HepG2 (cell line): ENCODE results near the gene UNC13D. TPM values are rescaled to one million over a fixed set of nuclear protein-coding genes. Genes with fewer than 3 reads are reported as not detected.

Experiments
- FOXP1 ChIP-seq, 2 experiments: fragments of 450-650 bp in 1 of 2; IDR thresholded peaks; 2 replicates each; pipeline ENCODE4 v1.6.1; 2017 to 2018; ENCODE audit warnings: antibody characterized with exemption in 1 of 2
- GPN1 ChIP-seq: sonication (generic); formaldehyde crosslinking; IDR thresholded peaks from 2 replicates; pipeline ENCODE4 v1.5.1; 2020; ENCODE audit warnings: missing genetic modification reagents, borderline replicate concordance
- PRDM4 ChIP-seq: sonication (generic); formaldehyde crosslinking; IDR thresholded peaks from 2 replicates; pipeline ENCODE4 v1.9.0; 2021; ENCODE audit warnings: missing genetic modification reagents, borderline replicate concordance
- ZBTB7B ChIP-seq: sonication (generic); formaldehyde crosslinking; IDR thresholded peaks from 2 replicates; pipeline ENCODE4 v1.4.0; 2020; ENCODE audit warnings: missing genetic modification reagents
- ZNF276 ChIP-seq: sonication (generic); formaldehyde crosslinking; IDR thresholded peaks from 2 replicates; pipeline ENCODE4 v1.4.0; 2020; ENCODE audit warnings: mild to moderate bottlenecking, low read depth, missing genetic modification reagents
- ZNF407 ChIP-seq: sonication (generic); formaldehyde crosslinking; IDR thresholded peaks from one replicate; pipeline ENCODE4 v1.5.1; 2020; ENCODE audit warnings: mild to moderate bottlenecking, missing genetic modification reagents; ENCODE audit errors: not compliant biosample characterization
- ZNF430 ChIP-seq: sonication (generic); formaldehyde crosslinking; IDR thresholded peaks from 2 replicates; pipeline ENCODE4 v1.9.0; 2021; ENCODE audit warnings: mild to moderate bottlenecking, missing genetic modification reagents
- ZNF432 ChIP-seq: sonication (generic); formaldehyde crosslinking; IDR thresholded peaks from 2 replicates; pipeline ENCODE4 v1.5.0; 2020; ENCODE audit warnings: missing genetic modification reagents, mild to moderate bottlenecking, borderline replicate concordance
- ZNF550 ChIP-seq: sonication (generic); formaldehyde crosslinking; IDR thresholded peaks from 2 replicates; pipeline ENCODE4 v1.4.0; 2020; ENCODE audit warnings: mild to moderate bottlenecking, missing genetic modification reagents, borderline replicate concordance
- ZNF589 ChIP-seq: sonication (generic); formaldehyde crosslinking; conservative IDR thresholded peaks from 2 replicates; pipeline ENCODE4 v1.8.0; 2022; ENCODE audit warnings: mild to moderate bottlenecking, moderate library complexity, missing genetic modification reagents
- ZNF629 ChIP-seq: sonication (generic); formaldehyde crosslinking; conservative IDR thresholded peaks from 2 replicates; pipeline ENCODE4 v1.5.0; 2020; ENCODE audit warnings: missing genetic modification reagents
- ZNF761 ChIP-seq: sonication (generic); formaldehyde crosslinking; conservative IDR thresholded peaks from 2 replicates; pipeline ENCODE4 v1.4.0; 2020; ENCODE audit warnings: mild to moderate bottlenecking, missing genetic modification reagents
- ZSCAN31 ChIP-seq: sonication (generic); formaldehyde crosslinking; IDR thresholded peaks from 2 replicates; pipeline ENCODE4 v1.5.0; 2020; ENCODE audit warnings: low read depth, mild to moderate bottlenecking, missing genetic modification reagents
- polyA plus RNA-seq, 8 experiments: library from polyadenylated mRNA; depleted of rRNA in 3 of 8; stranded (reverse) in 7 of 8; unstranded in 1 of 8; fragments of >200 nt; fragmentation: Illumina TruSeq in 4 of 8; extraction: Trizol in 4 of 8; gene quantifications; 2 replicates each; pipeline versions ENCODE4 v1.2.1 to v1.2.3, GENCODE V29; 2011 to 2016; ENCODE audit warnings: low read depth in 4 of 8, missing spikeins in 1 of 8, mixed read lengths in 1 of 8; ENCODE audit not compliant: insufficient read depth in 1 of 8
- total RNA-seq, 5 experiments: library from RNA; depleted of rRNA; stranded (reverse); fragments of >200 nt; fragmentation: Illumina TruSeq; extraction: Trizol; gene quantifications; 2 replicates each; pipeline ENCODE4 v1.2.3, GENCODE V29; 2016; ENCODE audit warnings: low read depth in 1 of 5
- TF ChIP-seq, protein P1 (sequence below): sonication (generic); formaldehyde crosslinking; IDR thresholded peaks from 2 replicates; pipeline ENCODE4 v1.5.0; 2020; ENCODE audit warnings: missing genetic modification reagents

The UNC13D gene
- total and polyA plus RNA-seq, 2 of the 13 experiments (the other 11 are each of a cell fraction or from before 2014, with no cell fraction given) = 29.7 to 42.7 TPM

GRCh38 chr17:75845058-75845711 lies 981 bp upstream of the UNC13D start (continued):
- TF ChIP-seq ZSCAN31 (no peak), ZBTB7B (CRISPR knock-in tag) (peak; percentile 88), PRDM4 (CRISPR knock-in tag) (no peak), ZNF407 (peak; percentile 32), ZNF589 (CRISPR knock-in tag) (no peak; the same call in 1 of the 2 replicates), ZNF430 (peak; percentile 67), ZNF432 (CRISPR knock-in tag) (no peak), ZNF761 (no peak; the same call in 1 of the 2 replicates), GPN1 (no peak), ZNF276 (CRISPR knock-in tag) (no peak), ZNF550 (no peak), ZNF629 (CRISPR knock-in tag) (no peak), FOXP1 (IDR thresholded peaks at IDR 0.05) (no peak), FOXP1 (CRISPR knock-in tag; IDR thresholded peaks at IDR 0.05) (0 out of 2 replicates have a peak, but pooled peaks have one; percentile 4)
- TF ChIP-seq, protein P1, sequence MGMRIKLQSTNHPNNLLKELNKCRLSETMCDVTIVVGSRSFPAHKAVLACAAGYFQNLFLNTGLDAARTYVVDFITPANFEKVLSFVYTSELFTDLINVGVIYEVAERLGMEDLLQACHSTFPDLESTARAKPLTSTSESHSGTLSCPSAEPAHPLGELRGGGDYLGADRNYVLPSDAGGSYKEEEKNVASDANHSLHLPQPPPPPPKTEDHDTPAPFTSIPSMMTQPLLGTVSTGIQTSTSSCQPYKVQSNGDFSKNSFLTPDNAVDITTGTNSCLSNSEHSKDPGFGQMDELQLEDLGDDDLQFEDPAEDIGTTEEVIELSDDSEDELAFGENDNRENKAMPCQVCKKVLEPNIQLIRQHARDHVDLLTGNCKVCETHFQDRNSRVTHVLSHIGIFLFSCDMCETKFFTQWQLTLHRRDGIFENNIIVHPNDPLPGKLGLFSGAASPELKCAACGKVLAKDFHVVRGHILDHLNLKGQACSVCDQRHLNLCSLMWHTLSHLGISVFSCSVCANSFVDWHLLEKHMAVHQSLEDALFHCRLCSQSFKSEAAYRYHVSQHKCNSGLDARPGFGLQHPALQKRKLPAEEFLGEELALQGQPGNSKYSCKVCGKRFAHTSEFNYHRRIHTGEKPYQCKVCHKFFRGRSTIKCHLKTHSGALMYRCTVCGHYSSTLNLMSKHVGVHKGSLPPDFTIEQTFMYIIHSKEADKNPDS = no peak
